Measurements from ENCODE around the gene COL15A1. TPM values are rescaled to one million over a fixed set of nuclear protein-coding genes. Genes with fewer than 3 reads are reported as not detected.

Gene COL15A1
- total RNA-seq, 1 donor from 2014 or later: 11.8 TPM

DNA sequence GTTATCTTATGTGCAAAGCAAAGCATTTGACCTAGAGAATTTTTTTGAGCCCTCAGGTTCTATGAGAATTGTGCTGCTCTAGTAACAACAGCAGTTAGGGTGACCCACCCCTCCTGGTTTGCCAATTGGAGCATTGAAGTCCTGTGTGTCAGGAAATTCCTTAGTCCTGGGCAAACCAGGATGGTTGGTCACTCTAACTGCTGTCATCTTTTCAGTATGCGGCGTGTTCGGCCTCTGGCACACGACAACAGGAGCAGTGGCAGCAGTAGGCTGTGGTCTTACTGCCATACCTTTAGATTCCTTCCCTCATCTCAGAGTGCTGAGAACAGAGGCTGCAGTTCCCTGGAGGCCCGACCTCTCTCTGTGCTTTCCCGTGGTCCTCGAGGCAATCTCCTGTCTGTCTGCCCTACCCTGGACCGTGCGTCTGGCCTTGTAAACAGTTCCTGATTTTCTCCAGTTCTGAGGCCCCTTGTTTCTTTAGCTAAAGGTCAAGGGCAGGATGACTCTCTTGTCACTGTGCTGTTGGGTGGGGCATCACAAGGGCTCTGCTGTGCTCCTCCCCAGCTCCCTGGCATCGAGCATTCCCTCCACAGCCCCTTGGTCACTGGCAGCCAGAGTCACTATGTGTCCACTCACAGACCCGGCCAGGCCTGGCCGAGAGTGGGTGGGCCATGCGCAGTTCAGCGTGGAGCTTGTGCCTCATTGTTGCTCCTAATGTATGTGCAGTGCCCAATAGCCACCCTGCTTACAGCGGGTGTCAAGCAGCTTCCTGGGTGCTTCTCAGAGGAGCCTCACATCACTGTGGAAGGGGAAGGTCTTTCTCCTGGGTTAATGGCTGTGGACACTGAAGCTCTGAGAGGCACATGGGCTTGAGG lies 18.5 kb upstream of the COL15A1 start:
- no peak for DNase-seq (ENCODE audit: low read depth)
- TF ChIP-seq CTCF (IDR thresholded peaks at IDR 0.05; ENCODE audit: insufficient read depth, low read length, poor library complexity, severe bottlenecking): no peak
- Histone ChIP-seq H3K27me3 (ENCODE audit: control insufficient read depth, insufficient read depth, low read length) (peaks cover 10% of the 10 kb centered on the region), H3K36me3 (ENCODE audit: control insufficient read depth, insufficient read depth, low read length) (no peaks in the 10 kb centered on the region), H3K4me3 (ENCODE audit: low read depth, low read length) (no peak overlapping the region)

DNA sequence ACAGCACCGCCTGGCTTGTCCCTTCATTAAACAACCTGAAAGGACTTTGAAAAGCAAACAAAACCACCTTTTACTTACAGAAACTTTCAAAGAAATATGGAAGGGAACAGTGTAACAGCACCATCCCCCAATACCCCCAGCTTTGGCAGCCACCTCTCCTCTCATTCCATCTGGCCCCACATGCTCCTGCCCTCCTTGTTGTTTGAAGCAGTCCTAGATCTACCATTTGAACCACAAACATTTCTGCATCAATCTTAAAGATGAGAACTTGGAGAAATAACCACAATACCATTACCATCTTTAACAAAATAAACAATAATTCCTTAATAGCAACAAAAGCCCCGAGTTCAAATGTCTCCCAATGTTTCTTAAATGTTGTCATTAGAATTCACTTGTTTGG lies 17.8 kb upstream of the COL15A1 start:
- TF ChIP-seq CTCF (IDR thresholded peaks at IDR 0.05; ENCODE audit: insufficient read depth, low read length, poor library complexity, severe bottlenecking): no peak
- no peak for DNase-seq (ENCODE audit: low read depth)
- H3K4me3 ChIP-seq (ENCODE audit: low read depth, low read length): no peak overlapping the region
- H3K27me3 ChIP-seq (ENCODE audit: control insufficient read depth, insufficient read depth, low read length): peaks cover 10% of the 10 kb centered on the region
- H3K36me3 ChIP-seq (ENCODE audit: control insufficient read depth, insufficient read depth, low read length): no peaks in the 10 kb centered on the region

GRCh38 chr9:98927724-98928123 lies 16.0 kb upstream of the COL15A1 start:
- TF ChIP-seq CTCF (IDR thresholded peaks at IDR 0.05; ENCODE audit: insufficient read depth, low read length, poor library complexity, severe bottlenecking): no peak
- Histone ChIP-seq H3K4me3 (ENCODE audit: low read depth, low read length) (no peak overlapping the region), H3K27me3 (ENCODE audit: control insufficient read depth, insufficient read depth, low read length) (peaks cover 10% of the 10 kb centered on the region), H3K36me3 (ENCODE audit: control insufficient read depth, insufficient read depth, low read length) (no peaks in the 10 kb centered on the region)
- no peak for DNase-seq (ENCODE audit: low read depth)

DNA sequence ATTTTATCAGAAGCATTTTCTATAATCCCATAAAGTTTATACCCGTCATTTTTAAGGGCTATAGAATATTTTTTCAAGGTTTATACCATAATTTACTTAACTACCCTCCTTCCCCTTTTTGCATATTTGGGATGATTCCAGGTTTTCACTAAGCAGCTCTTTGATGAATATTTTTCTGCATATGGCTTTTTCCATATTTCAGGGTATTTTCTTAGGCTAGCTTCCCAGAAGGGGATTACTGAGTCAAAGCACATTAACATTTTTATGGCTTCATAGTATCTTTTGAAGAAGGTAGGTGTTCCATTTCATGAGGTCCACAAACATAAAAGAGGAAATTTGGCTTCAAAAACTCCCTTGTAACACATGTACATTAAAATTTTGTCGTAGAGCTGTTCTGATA lies 14.6 kb upstream of the COL15A1 start:
- TF ChIP-seq CTCF (IDR thresholded peaks at IDR 0.05; ENCODE audit: insufficient read depth, low read length, poor library complexity, severe bottlenecking): no peak
- DNase-seq (ENCODE audit: low read depth): no peak
- peaks cover 10% of the 10 kb centered on the region for H3K27me3 ChIP-seq (ENCODE audit: control insufficient read depth, insufficient read depth, low read length)
- no peak overlapping the region for H3K4me3 ChIP-seq (ENCODE audit: low read depth, low read length)
- H3K36me3 ChIP-seq (ENCODE audit: control insufficient read depth, insufficient read depth, low read length): no peaks in the 10 kb centered on the region

DNA sequence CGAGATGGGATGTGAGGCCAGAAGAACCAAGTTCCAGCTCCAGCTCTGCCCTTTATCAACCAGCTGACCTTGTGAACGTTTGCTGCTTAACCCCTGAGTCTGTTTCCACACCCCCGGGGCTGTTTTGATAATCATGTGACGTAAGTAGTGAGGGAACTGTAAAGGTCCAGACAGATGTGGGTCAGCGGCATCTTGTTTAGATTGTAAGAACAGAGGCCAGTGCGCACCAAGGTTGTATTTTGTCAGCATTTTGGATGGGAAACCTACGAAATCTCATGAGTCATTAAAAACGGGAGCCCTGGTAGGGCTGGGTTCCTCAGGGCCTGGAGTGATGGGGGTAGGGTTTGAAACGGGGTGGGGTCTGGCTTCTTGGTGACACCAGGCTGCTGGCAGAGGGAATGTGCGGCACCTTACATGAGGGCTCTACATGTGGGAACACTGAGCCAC lies 13.8 kb upstream of the COL15A1 start:
- no peaks in the 10 kb centered on the region for H3K36me3 ChIP-seq (ENCODE audit: control insufficient read depth, insufficient read depth, low read length)
- no peak for TF ChIP-seq CTCF (IDR thresholded peaks at IDR 0.05; ENCODE audit: insufficient read depth, low read length, poor library complexity, severe bottlenecking)
- peaks cover 6% of the 10 kb centered on the region for H3K27me3 ChIP-seq (ENCODE audit: control insufficient read depth, insufficient read depth, low read length)
- DNase-seq (ENCODE audit: low read depth): no peak
- no peak overlapping the region for H3K4me3 ChIP-seq (ENCODE audit: low read depth, low read length)

DNA sequence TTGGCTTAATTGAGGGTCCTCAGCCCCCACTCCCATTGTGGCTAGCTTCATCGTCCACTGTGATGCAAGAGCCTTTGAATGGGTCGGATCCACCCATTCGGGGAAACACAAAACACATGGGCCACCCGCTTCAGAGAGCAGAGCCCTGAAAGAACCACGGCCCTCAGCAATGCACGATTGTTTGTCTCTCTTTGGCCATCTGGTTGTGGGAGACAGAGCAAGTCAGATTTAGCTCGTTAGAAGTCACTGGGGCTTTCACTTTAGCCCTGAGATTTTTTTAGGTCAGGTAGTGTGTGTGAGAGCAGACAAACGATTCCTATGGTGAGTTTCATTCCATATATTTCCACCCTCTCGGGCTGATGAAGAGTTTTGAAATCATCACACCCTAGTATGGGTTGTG lies 12.9 kb upstream of the COL15A1 start:
- Histone ChIP-seq H3K27me3 (ENCODE audit: control insufficient read depth, insufficient read depth, low read length) (peaks cover 6% of the 10 kb centered on the region), H3K36me3 (ENCODE audit: control insufficient read depth, insufficient read depth, low read length) (no peaks in the 10 kb centered on the region), H3K4me3 (ENCODE audit: low read depth, low read length) (no peak overlapping the region)
- TF ChIP-seq CTCF (IDR thresholded peaks at IDR 0.05; ENCODE audit: insufficient read depth, low read length, poor library complexity, severe bottlenecking): no peak
- DNase-seq (ENCODE audit: low read depth): no peak
